Measurements from ENCODE around the gene RNF150. TPM values are rescaled to one million over a fixed set of nuclear protein-coding genes. Genes with fewer than 3 reads are reported as not detected.

The RNF150 gene
- total and polyA plus RNA-seq, 2 of the 4 experiments (the other 2 are of a cell fraction): 6.2 to 18.1 TPM

DNA sequence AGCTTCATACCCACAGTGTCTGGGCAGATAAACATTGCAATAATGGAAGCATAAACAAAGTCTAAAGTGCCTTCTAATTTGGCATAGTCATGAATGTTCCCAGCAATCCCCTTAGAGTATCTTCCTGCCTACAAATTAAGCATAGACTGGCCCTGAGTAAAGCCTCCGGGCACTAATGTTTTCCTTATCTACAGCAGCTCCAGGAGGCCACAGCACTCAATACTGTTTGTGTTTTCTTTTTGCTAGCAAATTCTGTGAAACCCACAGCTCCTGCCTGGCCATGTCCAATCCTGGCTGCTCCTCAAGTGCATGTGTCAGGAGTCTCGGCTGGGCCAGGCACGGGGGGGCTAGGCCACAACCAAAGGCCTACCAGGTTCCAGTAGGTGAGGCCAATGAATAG lies 274.4 kb downstream of the RNF150 start:
- ATAC-seq (ENCODE audit: low read depth) (peak; percentile 63), DNase-seq (peak; percentile 15)
- intact Hi-C loops (cut with micrococcal nuclease): no loop called here
- CTCF ChIA-PET: interaction anchor here (5.0 kb wide), 1 partner anchor 274 kb away, joined by 33 read pairs; the partner anchor contains the start of gene RNF150
- Histone ChIP-seq H4K5ac (ENCODE audit: low read depth, low read length) (no peak overlapping the region), H2BK20ac (ENCODE audit: low read depth, low read length) (no peak overlapping the region), H3K14ac (replicated peaks; ENCODE audit: low read depth, low read length) (no peak overlapping the region), H2AK9ac (replicated peaks; ENCODE audit: low read depth, low read length, poor library complexity) (no peak overlapping the region), H2AK5ac (ENCODE audit: low read depth, low read length) (no peak overlapping the region), H3K79me1 (ENCODE audit: low read depth in 1 of 2, low read length in 2 of 2) (no peaks in the 10 kb centered on the region), H3K4me2 (ENCODE audit: low read depth, low read length) (no peak overlapping the region), H3K9me1 (ENCODE audit: insufficient read depth, low read length) (no peaks in the 10 kb centered on the region), H3K56ac (ENCODE audit: extremely low read depth, insufficient read depth, low read length) (no peak overlapping the region), H3K4me3 (ENCODE audit: insufficient read depth, low read depth, low read length) (no peak overlapping the region), H2BK15ac (ENCODE audit: low read depth, low read length) (no peak overlapping the region), H2AFZ (replicated peaks; ENCODE audit: low read length, poor library complexity) (no peak overlapping the region), H3K27me3 (ENCODE audit: control insufficient read depth, insufficient read depth, low read length) (peaks cover 2% of the 10 kb centered on the region; the same call in 1 of the 2 replicates), H3K4me1 (ENCODE audit: control insufficient read depth, insufficient read depth, low read length) (peaks cover 2% of the 10 kb centered on the region; the same call in 1 of the 2 replicates), H4K20me1 (ENCODE audit: insufficient read depth, low read length) (no peaks in the 10 kb centered on the region), H3K18ac (ENCODE audit: low read depth, low read length) (no peak overlapping the region), H4K8ac (ENCODE audit: low read depth in 2 of 2, low read length in 2 of 2) (no peak overlapping the region), H2BK120ac (ENCODE audit: low read depth, low read length) (no peak overlapping the region), H3K9ac (ENCODE audit: low read depth, low read length) (no peak overlapping the region), H3K4ac (ENCODE audit: low read depth, low read length) (no peak overlapping the region), H2BK5ac (ENCODE audit: low read depth, low read length, poor library complexity, severe bottlenecking) (no peak overlapping the region), H4K91ac (ENCODE audit: insufficient read depth, low read depth, low read length) (no peak overlapping the region), H3K36me3 (ENCODE audit: control insufficient read depth, insufficient read depth, low read length) (no peaks in the 10 kb centered on the region), H3K27ac (ENCODE audit: insufficient read depth, low read length) (no peak overlapping the region), H3K23ac (ENCODE audit: low read depth, low read length) (no peak overlapping the region), H3K9me3 (ENCODE audit: control insufficient read depth, insufficient read depth, low read length) (no peaks in the 10 kb centered on the region)
- BruUV-seq (replicated peaks): no TSS peak
- no peak for TF ChIP-seq CEBPB (IDR thresholded peaks at IDR 0.05; ENCODE audit: low read depth, low read length)
- no peak for TF ChIP-seq RAD21 (IDR thresholded peaks at IDR 0.05; ENCODE audit: low read length)
- TF ChIP-seq SMC3 (IDR thresholded peaks at IDR 0.05; ENCODE audit: low read depth, low read length): no peak
- no peak for TF ChIP-seq FOS (IDR thresholded peaks at IDR 0.05; ENCODE audit: low read depth, low read length)
- no peak for TF ChIP-seq RFX5 (IDR thresholded peaks at IDR 0.05; ENCODE audit: low read depth, low read length)
- TF ChIP-seq MAZ (IDR thresholded peaks at IDR 0.05; ENCODE audit: borderline replicate concordance, low read depth, low read length): no peak
- in situ Hi-C loops (cut with MboI; ENCODE audit: low sequenced_read_pairs): loop anchor here (10.0 to 25.0 kb wide), 2 partner anchors 244 to 847 kb away; no protein-coding TSS in a partner anchor
- dilution Hi-C loops (cut with HindIII; ENCODE audit: low sequenced_read_pairs, unreplicated experiment): no loop called here
- no CpG with 5 or more reads among the region's 3 CpGs for WGBS, 2 experiments (ENCODE audit: extremely low coverage in 2 of 2, insufficient read length in 1 of 2)
- POLR2A ChIA-PET (ENCODE audit: unreplicated experiment): no interaction called here
